ENCODE measurements around the gene ADAD1.
"Not testable (repeated sequence)": the region's sequence is repeated elsewhere in the genome, so short reads cannot be mapped to it uniquely, and the experiment has no call there.

The ADAD1 gene

GRCh38 chr4:122364700-122365404 is 14.0 kb upstream of the ADAD1 start:
- H3K27me3 ChIP-seq (ENCODE audit: insufficient read depth, low read length): no peaks in the 10 kb centered on the region

GRCh38 chr4:122368786-122369185 is 10.0 kb upstream of the ADAD1 start:
- not testable (repeated sequence) for H3K4me3 ChIP-seq (ENCODE audit: low read depth, low read length, poor library complexity, severe bottlenecking)

More at GRCh38 chr4:122364700-122365404, 14.0 kb upstream of the ADAD1 start:
- TF ChIP-seq CTCF (IDR thresholded peaks at IDR 0.05; ENCODE audit: low read length) (no peak), EZH2 (IDR thresholded peaks at IDR 0.05; ENCODE audit: borderline replicate concordance, low read length) (no peak)
- no peaks in the 10 kb centered on the region for H3K79me2 ChIP-seq (ENCODE audit: insufficient read depth, low read length)
- no peaks in the 10 kb centered on the region for H3K36me3 ChIP-seq (ENCODE audit: insufficient read depth, low read length)
- H2AFZ ChIP-seq (ENCODE audit: low read length): no peak overlapping the region
- H3K9ac ChIP-seq (ENCODE audit: low read length): no peak overlapping the region
- no peaks in the 10 kb centered on the region for H3K9me3 ChIP-seq (ENCODE audit: low read length)
- no peaks in the 10 kb centered on the region for H3F3A ChIP-seq (ENCODE audit: insufficient read depth, low read length)
- no peaks in the 10 kb centered on the region for H3K9me2 ChIP-seq (ENCODE audit: low read depth, low read length)
- H4K20me1 ChIP-seq (ENCODE audit: insufficient read depth, low read length): no peaks in the 10 kb centered on the region
- no peaks in the 10 kb centered on the region for H3K4me1 ChIP-seq (ENCODE audit: insufficient read depth, low read length, severe bottlenecking)
- no peak overlapping the region for H3K27ac ChIP-seq (ENCODE audit: low read depth, low read length, poor library complexity, severe bottlenecking)
- no peak overlapping the region for H3K4me2 ChIP-seq (ENCODE audit: low read length)
- no peak overlapping the region for H3K4me3 ChIP-seq (ENCODE audit: low read depth, low read length, poor library complexity, severe bottlenecking)

GRCh38 chr4:122377352-122377751 is 1.5 kb upstream of the ADAD1 start:
- no peak overlapping the region for H3K4me3 ChIP-seq (ENCODE audit: low read depth, low read length, poor library complexity, severe bottlenecking)
- no peaks in the 10 kb centered on the region for H3K4me1 ChIP-seq (ENCODE audit: insufficient read depth, low read length, severe bottlenecking)
- no peak overlapping the region for H3K9ac ChIP-seq (ENCODE audit: low read length)
- no peaks in the 10 kb centered on the region for H3K36me3 ChIP-seq (ENCODE audit: insufficient read depth, low read length)
- H4K20me1 ChIP-seq (ENCODE audit: insufficient read depth, low read length): no peaks in the 10 kb centered on the region
- no peaks in the 10 kb centered on the region for H3K27me3 ChIP-seq (ENCODE audit: insufficient read depth, low read length)
- H3K27ac ChIP-seq (ENCODE audit: low read depth, low read length, poor library complexity, severe bottlenecking): no peak overlapping the region
- no peak overlapping the region for H2AFZ ChIP-seq (ENCODE audit: low read length)
- H3K9me2 ChIP-seq (ENCODE audit: low read depth, low read length): no peaks in the 10 kb centered on the region
- no peaks in the 10 kb centered on the region for H3F3A ChIP-seq (ENCODE audit: insufficient read depth, low read length)
- TF ChIP-seq EZH2 (IDR thresholded peaks at IDR 0.05; ENCODE audit: borderline replicate concordance, low read length) (no peak), CTCF (IDR thresholded peaks at IDR 0.05; ENCODE audit: low read length) (no peak)
- no peaks in the 10 kb centered on the region for H3K79me2 ChIP-seq (ENCODE audit: insufficient read depth, low read length)
- no peaks in the 10 kb centered on the region for H3K9me3 ChIP-seq (ENCODE audit: low read length)
- H3K4me2 ChIP-seq (ENCODE audit: low read length): no peak overlapping the region

More at GRCh38 chr4:122368786-122369185, 10.0 kb upstream of the ADAD1 start:
- not testable (repeated sequence) for H3K36me3 ChIP-seq (ENCODE audit: insufficient read depth, low read length); H3K79me2 ChIP-seq (ENCODE audit: insufficient read depth, low read length); H3K9ac ChIP-seq (ENCODE audit: low read length); H2AFZ ChIP-seq (ENCODE audit: low read length); H3K4me1 ChIP-seq (ENCODE audit: insufficient read depth, low read length, severe bottlenecking); H3K27me3 ChIP-seq (ENCODE audit: insufficient read depth, low read length); H4K20me1 ChIP-seq (ENCODE audit: insufficient read depth, low read length); H3K9me3 ChIP-seq (ENCODE audit: low read length); H3K4me2 ChIP-seq (ENCODE audit: low read length); H3K9me2 ChIP-seq (ENCODE audit: low read depth, low read length); H3K27ac ChIP-seq (ENCODE audit: low read depth, low read length, poor library complexity, severe bottlenecking); H3F3A ChIP-seq (ENCODE audit: insufficient read depth, low read length)

GRCh38 chr4:122379239-122379638 is 428 bp downstream of the ADAD1 start:
- Histone ChIP-seq H3K4me2 (ENCODE audit: low read length) (no peak overlapping the region), H3K9me2 (ENCODE audit: low read depth, low read length) (no peaks in the 10 kb centered on the region), H2AFZ (ENCODE audit: low read length) (no peak overlapping the region), H3K27ac (ENCODE audit: low read depth, low read length, poor library complexity, severe bottlenecking) (no peak overlapping the region), H3F3A (ENCODE audit: insufficient read depth, low read length) (no peaks in the 10 kb centered on the region), H3K4me3 (ENCODE audit: low read depth, low read length, poor library complexity, severe bottlenecking) (no peak overlapping the region), H3K36me3 (ENCODE audit: insufficient read depth, low read length) (no peaks in the 10 kb centered on the region), H3K9me3 (ENCODE audit: low read length) (no peaks in the 10 kb centered on the region), H3K27me3 (ENCODE audit: insufficient read depth, low read length) (no peaks in the 10 kb centered on the region), H4K20me1 (ENCODE audit: insufficient read depth, low read length) (no peaks in the 10 kb centered on the region), H3K79me2 (ENCODE audit: insufficient read depth, low read length) (no peaks in the 10 kb centered on the region), H3K4me1 (ENCODE audit: insufficient read depth, low read length, severe bottlenecking) (no peaks in the 10 kb centered on the region), H3K9ac (ENCODE audit: low read length) (no peak overlapping the region)
- TF ChIP-seq EZH2 (IDR thresholded peaks at IDR 0.05; ENCODE audit: borderline replicate concordance, low read length): no peak
